ENCODE results near the gene FKBP1A. TPM values are rescaled to one million over a fixed set of nuclear protein-coding genes. Genes with fewer than 3 reads are reported as not detected.

FKBP1A gene
- total RNA-seq, 1 donor from 2014 or later = 132 TPM

DNA sequence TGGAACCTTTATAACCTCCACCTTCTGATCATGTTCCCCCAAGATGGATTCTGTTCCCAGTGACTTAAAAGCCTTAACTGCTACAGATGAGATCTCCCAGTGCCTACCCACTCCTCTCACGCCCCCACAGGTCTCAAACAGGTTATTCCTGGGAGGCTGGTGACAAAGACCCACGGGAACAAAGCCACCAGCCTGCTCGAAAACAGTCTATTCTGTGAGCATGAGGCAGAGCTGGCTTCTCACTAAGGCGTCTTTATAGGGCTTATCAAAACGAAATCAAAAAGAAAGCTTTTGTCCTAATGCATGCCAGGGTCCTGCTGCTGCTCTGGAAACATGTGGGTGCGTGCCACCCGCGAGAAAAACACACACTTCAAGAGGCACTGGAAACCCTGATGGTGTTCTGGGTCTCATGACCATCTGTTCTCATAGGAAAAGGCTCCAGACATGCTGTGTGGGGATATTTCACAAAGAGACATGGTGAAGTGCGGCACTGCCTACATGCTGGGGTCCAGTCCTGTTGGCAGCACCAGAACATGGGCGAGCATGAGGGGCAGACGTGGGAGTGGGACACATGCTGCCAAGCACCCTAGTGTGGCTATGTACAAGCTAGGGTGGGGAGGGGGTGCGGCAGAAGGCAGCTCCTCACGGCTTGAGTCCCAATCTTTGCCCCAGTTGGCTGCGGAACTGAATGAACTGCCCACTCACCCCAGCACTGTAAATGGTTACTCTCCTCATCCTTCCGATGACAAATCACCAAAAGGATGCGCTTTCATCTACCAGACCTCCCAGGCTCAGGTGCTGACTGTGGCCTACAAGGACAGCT, 2.1 kb downstream of the FKBP1A start:
- H3K4me3 Mint-ChIP-seq = peak overlapping the region; percentile 82
- H3K9me3 Mint-ChIP-seq = no peaks in the 10 kb centered on the region
- H3K36me3 Mint-ChIP-seq = no peaks in the 10 kb centered on the region
- H3K4me1 Mint-ChIP-seq = peaks cover 38% of the 10 kb centered on the region
- H3K27me3 Mint-ChIP-seq (ENCODE audit: low read depth) = peaks cover 17% of the 10 kb centered on the region
- DNase-seq (ENCODE audit: low spot score in 2 of 2, unreplicated experiment in 2 of 2) = no peak
- H3K27ac Mint-ChIP-seq = peak overlapping the region; percentile 85
- no peak for TF ChIP-seq CTCF (IDR thresholded peaks at IDR 0.05; ENCODE audit: unreplicated experiment)

- H3K9me3 Mint-ChIP-seq = no peaks in the 10 kb centered on the region
- peak overlapping the region; percentile 82 for H3K4me3 Mint-ChIP-seq
- H3K27me3 Mint-ChIP-seq (ENCODE audit: low read depth) = peaks cover 9% of the 10 kb centered on the region
- no peaks in the 10 kb centered on the region for H3K36me3 Mint-ChIP-seq
- peak overlapping the region; percentile 60 for H3K27ac Mint-ChIP-seq
- H3K4me1 Mint-ChIP-seq = peaks cover 38% of the 10 kb centered on the region
- no peak for TF ChIP-seq CTCF (IDR thresholded peaks at IDR 0.05; ENCODE audit: unreplicated experiment)
- no peak for DNase-seq (ENCODE audit: low spot score in 2 of 2, unreplicated experiment in 2 of 2)
These were observed 2.9 kb downstream of the FKBP1A start for GRCh38 chr20:1389703-1390580.

- peaks cover 38% of the 10 kb centered on the region for H3K4me1 Mint-ChIP-seq
- H3K27me3 Mint-ChIP-seq (ENCODE audit: low read depth) = no peaks in the 10 kb centered on the region
- no peak overlapping the region for H3K4me3 Mint-ChIP-seq
- H3K9me3 Mint-ChIP-seq = no peaks in the 10 kb centered on the region
- no peak overlapping the region for H3K27ac Mint-ChIP-seq
- DNase-seq (ENCODE audit: low spot score in 2 of 2, unreplicated experiment in 2 of 2) = no peak
- H3K36me3 Mint-ChIP-seq = no peaks in the 10 kb centered on the region
- TF ChIP-seq CTCF (IDR thresholded peaks at IDR 0.05; ENCODE audit: unreplicated experiment) = no peak
These were observed 3.9 kb downstream of the FKBP1A start for GRCh38 chr20:1388741-1389483.

DNA sequence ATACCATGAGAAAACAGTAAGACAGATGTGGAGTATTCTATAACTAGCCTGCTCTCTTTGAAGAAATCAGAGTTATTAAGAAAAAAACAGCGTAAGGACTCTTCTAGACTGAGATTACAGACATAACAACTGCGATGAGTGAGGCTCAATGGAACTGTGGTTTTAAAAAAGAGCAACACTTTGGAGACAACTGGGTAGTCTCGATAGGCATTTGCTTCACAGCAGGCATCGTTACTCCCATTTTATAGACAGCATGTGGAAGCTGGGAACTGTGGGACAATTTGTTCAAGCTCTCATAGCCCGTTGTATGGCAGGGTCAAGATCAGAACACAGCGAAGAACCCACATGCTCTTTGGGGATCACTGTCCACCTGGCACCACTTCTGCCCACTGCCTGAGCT, 4.6 kb downstream of the FKBP1A start:
- H3K4me1 Mint-ChIP-seq = peaks cover 34% of the 10 kb centered on the region
- DNase-seq (ENCODE audit: low spot score in 2 of 2, unreplicated experiment in 2 of 2) = no peak
- H3K27me3 Mint-ChIP-seq (ENCODE audit: low read depth) = no peaks in the 10 kb centered on the region
- no peaks in the 10 kb centered on the region for H3K9me3 Mint-ChIP-seq
- no peak for TF ChIP-seq CTCF (IDR thresholded peaks at IDR 0.05; ENCODE audit: unreplicated experiment)
- H3K4me3 Mint-ChIP-seq = no peak overlapping the region
- H3K36me3 Mint-ChIP-seq = no peaks in the 10 kb centered on the region
- H3K27ac Mint-ChIP-seq = peak overlapping the region; percentile 11

GRCh38 chr20:1386323-1386722, 6.5 kb downstream of the FKBP1A start:
- Mint-ChIP-seq H3K27ac (no peak overlapping the region), H3K36me3 (peaks cover 1% of the 10 kb centered on the region), H3K27me3 (ENCODE audit: low read depth) (no peaks in the 10 kb centered on the region), H3K4me3 (no peak overlapping the region), H3K9me3 (no peaks in the 10 kb centered on the region), H3K4me1 (peaks cover 26% of the 10 kb centered on the region)
- no peak for TF ChIP-seq CTCF (IDR thresholded peaks at IDR 0.05; ENCODE audit: unreplicated experiment)
- no peak for DNase-seq (ENCODE audit: low spot score in 2 of 2, unreplicated experiment in 2 of 2)
